ENCODE results near the gene RASAL1.

Gene RASAL1

GRCh38 chr12:113050795-113051194 lies 84.8 kb downstream of the RASAL1 start:
- Mint-ChIP-seq H3K9me3 (no peaks in the 10 kb centered on the region), H3K36me3 (ENCODE audit: low read depth) (no peaks in the 10 kb centered on the region), H3K27ac (no peak overlapping the region), H3K4me1 (peaks cover 20% of the 10 kb centered on the region), H3K4me3 (no peak overlapping the region), H3K27me3 (no peaks in the 10 kb centered on the region)
- DNase-seq (no peak), ATAC-seq (no peak)

- no peak for DNase-seq
- H3K4me1 Mint-ChIP-seq = peaks cover 20% of the 10 kb centered on the region
- no peak overlapping the region for H3K4me3 Mint-ChIP-seq
- H3K36me3 Mint-ChIP-seq (ENCODE audit: low read depth) = no peaks in the 10 kb centered on the region
- ATAC-seq = no peak
- no peak overlapping the region for H3K27ac Mint-ChIP-seq
- no peaks in the 10 kb centered on the region for H3K27me3 Mint-ChIP-seq
- H3K9me3 Mint-ChIP-seq = no peaks in the 10 kb centered on the region
Observed at GRCh38 chr12:113049976-113050742, 85.4 kb downstream of the RASAL1 start.

Data from activated naive CD8-positive, alpha-beta T cell treated with anti-CD3 and anti-CD28 coated beads, Interleukin-2, amount 50 U/mL, for 24 hours (primary cell).